Smooth muscle cell (in vitro differentiated cells): Measurements from ENCODE around the gene SURF4. TPM values are rescaled to one million over a fixed set of nuclear protein-coding genes. Genes with fewer than 3 reads are reported as not detected.

Source experiments
- DNase-seq: peaks from one replicate; lab custom pipeline; 2025; ENCODE audit not compliant: unreplicated experiment; lab: John Stamatoyannopoulos, UW
- H2AFZ ChIP-seq: fragments of 200-600 bp; sonication (generic); 2 replicates; pipeline ENCODE4 v1.6.0; 2016; ENCODE audit warnings: antibody characterized with exemption, low read depth, mild to moderate bottlenecking
- H3F3A ChIP-seq: fragments of 200-600 bp; sonication (generic); 2 replicates; pipeline ENCODE4 v1.6.0; 2017; ENCODE audit warnings: antibody characterized with exemption, low read depth
- H3K27ac ChIP-seq: fragments of 200-600 bp; sonication (generic); 2 replicates; pipeline ENCODE4 v1.5.1; 2016; ENCODE audit warnings: low read depth, mild to moderate bottlenecking
- H3K27me3 ChIP-seq: fragments of 200-600 bp; sonication (generic); 2 replicates; pipeline ENCODE4 v1.6.1; 2016; ENCODE audit warnings: low read depth, mild to moderate bottlenecking
- H3K36me3 ChIP-seq: fragments of 200-600 bp; sonication (generic); 2 replicates; pipeline ENCODE4 v1.5.1; 2016; ENCODE audit warnings: low read depth
- H3K4me1 ChIP-seq: fragments of 200-600 bp; sonication (generic); 2 replicates; pipeline ENCODE4 v1.5.1; 2016; ENCODE audit warnings: low read depth
- H3K4me2 ChIP-seq: fragments of 200-600 bp; sonication (generic); 2 replicates; pipeline ENCODE4 v1.6.0; 2016; ENCODE audit warnings: mild to moderate bottlenecking
- H3K4me3 ChIP-seq: fragments of 200-600 bp; sonication (generic); 2 replicates; pipeline ENCODE4 v1.5.1; 2016; ENCODE audit warnings: mild to moderate bottlenecking
- H3K79me2 ChIP-seq: fragments of 200-600 bp; sonication (generic); 2 replicates; pipeline ENCODE4 v1.6.0; 2016; ENCODE audit warnings: low read depth, mild to moderate bottlenecking
- H3K9ac ChIP-seq: fragments of 200-600 bp; sonication (generic); 2 replicates; pipeline ENCODE4 v1.6.0; 2016; ENCODE audit warnings: low read depth
- H3K9me3 ChIP-seq: fragments of 200-600 bp; sonication (generic); replicated peaks from 2 replicates; pipeline ENCODE4 v1.5.1; 2016; ENCODE audit warnings: low read depth
- H4K20me1 ChIP-seq: fragments of 200-600 bp; sonication (generic); 2 replicates; pipeline ENCODE4 v1.6.0; 2016; ENCODE audit warnings: low read depth
- CTCF ChIP-seq: fragments of 200-600 bp; sonication (generic); IDR thresholded peaks from 2 replicates; pipeline ENCODE4 v1.5.1; 2017; ENCODE audit warnings: borderline replicate concordance, mild to moderate bottlenecking, antibody characterized with exemption; ENCODE audit not compliant: insufficient read depth, poor library complexity, severe bottlenecking
- WGBS: methylation state at CpG from one replicate; pipeline ENCODE4 v1.1.7; 2016; ENCODE audit warnings: low lambda C conversion rate; 5-methylcytosine and 5-hydroxymethylcytosine counted together
- polyA plus RNA-seq: library from polyadenylated mRNA; unstranded; fragments of >200 nt; fragmentation: Nextera tagmentation; extraction: Ambion mirVana; gene quantifications from 2 replicates; pipeline ENCODE4 v1.2.1, GENCODE V29; 2016
- total RNA-seq: library from RNA; depleted of rRNA; stranded (reverse); fragments of >200 nt; gene quantifications from 2 replicates; pipeline ENCODE4 v1.2.3, GENCODE V29; 2014

Gene SURF4
- total and polyA plus RNA-seq, 2 experiments from 2014 or later, result 353 to 396 TPM

- 90% methylated on average over 7 of the region's 7 CpGs for WGBS
- Histone ChIP-seq H3K27me3 (no peaks in the 10 kb centered on the region), H3K27ac (peak overlapping the region; percentile 64), H3K4me3 (no peak overlapping the region), H4K20me1 (peaks cover 83% of the 10 kb centered on the region), H2AFZ (no peak overlapping the region), H3F3A (peaks cover 20% of the 10 kb centered on the region), H3K36me3 (no peaks in the 10 kb centered on the region), H3K4me1 (peaks cover 23% of the 10 kb centered on the region), H3K4me2 (peak overlapping the region; percentile 90), H3K79me2 (peaks cover 87% of the 10 kb centered on the region), H3K9me3 (no peaks in the 10 kb centered on the region), H3K9ac (no peak overlapping the region)
- TF ChIP-seq CTCF, result no peak
- DNase-seq, result no peak
Measured at GRCh38 chr9:133372144-133372543, 3.7 kb downstream of the SURF4 start.

- Histone ChIP-seq H3K27me3 (no peaks in the 10 kb centered on the region), H3K79me2 (peaks cover 96% of the 10 kb centered on the region), H3K4me2 (peak overlapping the region; percentile 90), H3K9ac (no peak overlapping the region), H2AFZ (no peak overlapping the region), H3K4me3 (no peak overlapping the region), H3F3A (peaks cover 20% of the 10 kb centered on the region), H3K27ac (peak overlapping the region; percentile 64), H4K20me1 (peaks cover 91% of the 10 kb centered on the region), H3K4me1 (peaks cover 15% of the 10 kb centered on the region), H3K9me3 (no peaks in the 10 kb centered on the region), H3K36me3 (no peaks in the 10 kb centered on the region)
- 65% methylated on average over 12 of the region's 12 CpGs for WGBS
- TF ChIP-seq CTCF, result no peak
- no peak for DNase-seq
Measured at GRCh38 chr9:133371261-133371711, 4.6 kb downstream of the SURF4 start.

- H3K9me3 ChIP-seq, result no peaks in the 10 kb centered on the region
- no peak overlapping the region for H2AFZ ChIP-seq
- H3K36me3 ChIP-seq, result peaks cover 6% of the 10 kb centered on the region
- no peak overlapping the region for H3K4me3 ChIP-seq
- H3K4me2 ChIP-seq, result peak overlapping the region; percentile 90
- peaks cover 100% of the 10 kb centered on the region for H3K79me2 ChIP-seq
- WGBS, result 91% methylated on average over 9 of the region's 9 CpGs
- peaks cover 14% of the 10 kb centered on the region for H3K4me1 ChIP-seq
- H3K9ac ChIP-seq, result no peak overlapping the region
- H3K27ac ChIP-seq, result peak overlapping the region; percentile 64
- peaks cover 97% of the 10 kb centered on the region for H4K20me1 ChIP-seq
- no peaks in the 10 kb centered on the region for H3K27me3 ChIP-seq
- DNase-seq, result no peak
- peaks cover 24% of the 10 kb centered on the region for H3F3A ChIP-seq
- no peak for TF ChIP-seq CTCF
Measured at GRCh38 chr9:133370685-133371084, 5.2 kb downstream of the SURF4 start.

- Histone ChIP-seq H3K79me2 (peaks cover 100% of the 10 kb centered on the region), H3K4me2 (no peak overlapping the region), H3K4me3 (no peak overlapping the region), H3K27me3 (no peaks in the 10 kb centered on the region), H4K20me1 (peaks cover 100% of the 10 kb centered on the region), H3K9ac (no peak overlapping the region), H2AFZ (no peak overlapping the region), H3K27ac (no peak overlapping the region), H3F3A (peaks cover 32% of the 10 kb centered on the region), H3K36me3 (peaks cover 13% of the 10 kb centered on the region), H3K4me1 (peaks cover 14% of the 10 kb centered on the region), H3K9me3 (no peaks in the 10 kb centered on the region)
- no peak for TF ChIP-seq CTCF
- 87% methylated on average over 7 of the region's 7 CpGs for WGBS
- no peak for DNase-seq
Measured at GRCh38 chr9:133369933-133370332, 5.9 kb downstream of the SURF4 start.
